Stimulated activated CD8-positive, alpha-beta memory T cell treated with anti-CD3 and anti-CD28 coated beads, Interleukin-4, amount 100 ng/mL, for 24 hours (primary cell): Measurements from ENCODE around the gene UBE2I.

Experiments used
- DNase-seq: peaks from one replicate; pipeline ENCODE4 v3.0.0-alpha.2; 2020; ENCODE audit warnings: low read depth

Gene UBE2I

GRCh38 chr16:1330931-1331711, 21.7 kb downstream of the UBE2I start:
- DNase-seq, result no peak

- DNase-seq, result no peak
Observed at GRCh38 chr16:1331712-1332617, 22.5 kb downstream of the UBE2I start.

- no peak for DNase-seq
Observed at GRCh38 chr16:1332618-1333148, 23.2 kb downstream of the UBE2I start.

- peak; percentile 41 for DNase-seq
Observed at GRCh38 chr16:1333149-1333812, 23.8 kb downstream of the UBE2I start, which contains the start of gene BAIAP3. Gene BAIAP3 (plus strand): TSS chr16:1333645. CDS start chr16:1338550, 4,905 bp downstream.

GRCh38 chr16:1333854-1334700, 24.6 kb downstream of the UBE2I start:
- no peak for DNase-seq

GRCh38 chr16:1334739-1335138, 25.3 kb downstream of the UBE2I start:
- DNase-seq, result no peak

GRCh38 chr16:1335211-1335971, 26.0 kb downstream of the UBE2I start:
- DNase-seq, result no peak

- no peak for DNase-seq
Observed at GRCh38 chr16:1335996-1336395, 26.6 kb downstream of the UBE2I start.

GRCh38 chr16:1336619-1337018, 27.2 kb downstream of the UBE2I start:
- DNase-seq, result no peak

- DNase-seq, result no peak
Observed at GRCh38 chr16:1337486-1337885, 28.1 kb downstream of the UBE2I start.

- no peak for DNase-seq
Observed at GRCh38 chr16:1338119-1338730, 28.8 kb downstream of the UBE2I start.

GRCh38 chr16:1338855-1339675, 29.6 kb downstream of the UBE2I start:
- no peak for DNase-seq

- no peak for DNase-seq
Observed at GRCh38 chr16:1340730-1341494, 31.5 kb downstream of the UBE2I start.

GRCh38 chr16:1341495-1342420, 32.3 kb downstream of the UBE2I start:
- DNase-seq, result no peak

GRCh38 chr16:1342526-1343427, 33.3 kb downstream of the UBE2I start:
- peak; percentile 81 for DNase-seq
